CD14-positive monocyte (primary cell): Measurements from ENCODE around the gene LIX1. TPM values are rescaled to one million over a fixed set of nuclear protein-coding genes. Genes with fewer than 3 reads are reported as not detected.
A peak's percentile ranks its signal among the peaks of the same experiment; 100 is the strongest.

Experiments
- DNase-seq, 3 donors: peaks; one replicate each; pipeline ENCODE4 v3.0.0-alpha.2; 2011 to 2022
- H2AFZ ChIP-seq: 2 replicates; pipeline ENCODE4 v1.6.0; 2012; ENCODE audit warnings: mild to moderate bottlenecking, low read depth, low read length, inconsistent platforms; ENCODE audit not compliant: insufficient read depth, poor library complexity, severe bottlenecking
- H3K27ac ChIP-seq, 2 donors: 1 replicate in 1 of 2; 2 replicates in 1 of 2; pipeline ENCODE4 v1.5.1; 2012 to 2013; ENCODE audit warnings: low read length in 2 of 2, control low read depth in 1 of 2, inconsistent platforms in 1 of 2, low read depth in 1 of 2, mild to moderate bottlenecking in 1 of 2
- H3K27me3 ChIP-seq, 2 donors: one replicate each; pipeline versions ENCODE4 v1.6.0 to v1.6.1; 2011 to 2013; ENCODE audit warnings: low read length in 2 of 2; ENCODE audit not compliant: control insufficient read depth in 2 of 2, insufficient read depth in 2 of 2
- H3K36me3 ChIP-seq, 2 donors: replicated peaks in 1 of 2; 1 replicate in 1 of 2; 2 replicates in 1 of 2; pipeline versions ENCODE4 v1.5.1 to v1.6.1; 2012 to 2013; ENCODE audit warnings: low read length in 2 of 2, control low read depth in 1 of 2, inconsistent platforms in 1 of 2, mild to moderate bottlenecking in 1 of 2; ENCODE audit not compliant: insufficient read depth in 2 of 2, control insufficient read depth in 1 of 2
- H3K4me1 ChIP-seq, 2 donors: 1 replicate in 1 of 2; 2 replicates in 1 of 2; pipeline versions ENCODE4 v1.5.1 to v1.6.1; 2012 to 2013; ENCODE audit warnings: low read length in 2 of 2, control low read depth in 1 of 2, inconsistent platforms in 1 of 2, mild to moderate bottlenecking in 1 of 2, moderate library complexity in 1 of 2; ENCODE audit not compliant: insufficient read depth in 2 of 2, control insufficient read depth in 1 of 2
- H3K4me2 ChIP-seq: replicated peaks from 2 replicates; pipeline ENCODE3; 2012; ENCODE audit warnings: low read length, moderate library complexity, mild to moderate bottlenecking; ENCODE audit not compliant: poor library complexity, severe bottlenecking; ENCODE audit errors: extremely low read depth
- H3K4me3 ChIP-seq, 3 experiments: fragments of 200-600 bp in 1 of 3; sonication (generic) in 1 of 3; replicated peaks in 1 of 3; 1 replicate in 2 of 3; 2 replicates in 1 of 3; pipeline ENCODE4 v1.5.1; 2011 to 2013; ENCODE audit warnings: low read length in 3 of 3, mild to moderate bottlenecking in 3 of 3, control low read depth in 2 of 3, low read depth in 2 of 3, inconsistent platforms in 1 of 3, moderate library complexity in 1 of 3
- H3K79me2 ChIP-seq: 2 replicates; pipeline ENCODE4 v1.6.0; 2012; ENCODE audit warnings: mild to moderate bottlenecking, control low read depth, inconsistent platforms, low read length, moderate library complexity; ENCODE audit not compliant: insufficient read depth
- H3K9ac ChIP-seq: 2 replicates; pipeline ENCODE4 v1.6.0; 2017; ENCODE audit warnings: low read length, mild to moderate bottlenecking; ENCODE audit not compliant: insufficient read depth, poor library complexity, severe bottlenecking
- H3K9me3 ChIP-seq, 2 donors: replicated peaks in 1 of 2; 1 replicate in 1 of 2; 2 replicates in 1 of 2; pipeline versions ENCODE4 v1.5.1 to v1.6.1; 2012 to 2013; ENCODE audit warnings: low read length in 2 of 2, control low read depth in 1 of 2; ENCODE audit not compliant: control insufficient read depth in 1 of 2, insufficient read depth in 1 of 2
- H4K20me1 ChIP-seq: 2 replicates; pipeline ENCODE4 v1.6.0; 2012; ENCODE audit warnings: mild to moderate bottlenecking, low read length, control low read depth, moderate library complexity; ENCODE audit not compliant: insufficient read depth
- H3K27ac Mint-ChIP-seq, 7 donors: one replicate each; pipeline ENCODE4 v1.8.0; 2020; ENCODE audit warnings: mild to moderate bottlenecking in 7 of 7, mixed read lengths in 7 of 7, moderate library complexity in 6 of 7, inconsistent platforms in 2 of 7
- H3K27me3 Mint-ChIP-seq, 3 donors: one replicate each; pipeline ENCODE4 v1.8.0; 2021 to 2022; ENCODE audit warnings: low read depth in 3 of 3, mild to moderate bottlenecking in 3 of 3, mixed read lengths in 3 of 3, moderate library complexity in 3 of 3, inconsistent platforms in 1 of 3
- H3K36me3 Mint-ChIP-seq, 2 donors: one replicate each; pipeline ENCODE4 v1.8.0; 2020; ENCODE audit warnings: mixed read lengths in 2 of 2, inconsistent platforms in 1 of 2, mild to moderate bottlenecking in 1 of 2
- H3K4me1 Mint-ChIP-seq: one replicate; pipeline ENCODE4 v1.8.0; 2020; ENCODE audit warnings: mild to moderate bottlenecking, mixed read lengths
- H3K4me3 Mint-ChIP-seq, 2 donors: one replicate each; pipeline ENCODE4 v1.8.0; 2020; ENCODE audit warnings: mild to moderate bottlenecking in 2 of 2, mixed read lengths in 2 of 2, moderate library complexity in 1 of 2
- H3K9me3 Mint-ChIP-seq, 7 donors: one replicate each; pipeline ENCODE4 v1.8.0; 2020 to 2022; ENCODE audit warnings: mixed read lengths in 7 of 7, mild to moderate bottlenecking in 6 of 7, moderate library complexity in 6 of 7, inconsistent platforms in 2 of 7
- WGBS: methylation state at CpG from one replicate; pipeline ENCODE4 v1.1.5; 2013; ENCODE audit warnings: missing lambda C conversion rate; ENCODE audit not compliant: insufficient coverage; 5-methylcytosine and 5-hydroxymethylcytosine counted together
- intact Hi-C, 2 donors: fragments of 100-400 bp; cut with micrococcal nuclease; formaldehyde crosslinking; loops; one replicate each; pipeline versions ENCODE4 v1.15.0 to v1.15.1; 2023
- polyA plus RNA-seq, 3 donors: library from polyadenylated mRNA; depleted of rRNA in 1 of 3; unstranded in 2 of 3; stranded (reverse) in 1 of 3; fragments of 300-500 nt in 2 of 3; fragments of >200 nt in 1 of 3; fragmentation: Illumina TruSeq in 2 of 3; gene quantifications; 1 replicate in 2 of 3; 2 replicates in 1 of 3; pipeline ENCODE4 v1.2.3, GENCODE V29; 2012 to 2021
- TF ChIP-seq, protein P1 (sequence below): fragments of 200-600 bp; IDR thresholded peaks from one replicate; pipeline ENCODE4 v1.8.0; 2022; ENCODE audit warnings: antibody characterized with exemption, mild to moderate bottlenecking

LIX1 gene
- polyA plus RNA-seq, 3 donors = not detected

DNA sequence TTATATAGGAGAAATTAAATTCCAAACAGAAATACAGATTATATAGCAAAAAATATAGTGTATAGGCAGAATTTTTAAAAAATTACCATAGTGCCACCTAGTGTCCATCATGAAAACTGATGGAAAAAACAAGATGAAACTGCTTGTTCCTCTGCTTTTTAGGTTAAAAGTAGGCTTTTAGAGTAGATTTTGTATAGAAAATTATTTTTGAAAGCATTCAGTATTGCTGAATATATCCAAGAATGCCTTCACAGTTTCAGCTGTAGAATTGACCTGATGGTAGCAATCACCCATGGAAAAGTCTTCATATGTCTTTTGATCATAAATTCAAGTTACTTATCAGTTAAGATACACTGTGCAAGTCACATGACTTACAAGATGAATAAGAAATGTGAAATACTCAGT, 21.0 kb upstream of the LIX1 start:
- peaks cover 6% of the 10 kb centered on the region for H3K79me2 ChIP-seq
- H3K9me3 ChIP-seq = peaks cover 5 to 9% of the 10 kb centered on the region in 2 donors
- Mint-ChIP-seq H3K4me3 (no peak overlapping the region), H3K4me1 (peaks cover 10% of the 10 kb centered on the region), H3K36me3 (peaks cover 39 to 67% of the 10 kb centered on the region in 2 donors), H3K27ac (no peak overlapping the region), H3K27me3 (peaks cover 0 to 2% (median 0%) of the 10 kb centered on the region in 3 donors), H3K9me3 (peaks cover 5 to 10% (median 6%) of the 10 kb centered on the region in 7 donors)
- H3K9ac ChIP-seq = no peak overlapping the region
- peaks cover 4 to 11% of the 10 kb centered on the region in 2 donors for H3K4me1 ChIP-seq
- no peak overlapping the region for H3K4me2 ChIP-seq
- no peaks in the 10 kb centered on the region for H3K27me3 ChIP-seq
- H4K20me1 ChIP-seq = no peaks in the 10 kb centered on the region
- no peak overlapping the region for H2AFZ ChIP-seq
- intact Hi-C loops = loop anchor here (10.0 kb wide), 3 partner anchors 169 to 299 kb away; partner anchors contain the start of gene ERAP2 (in 1 of the 2)
- peaks cover 66 to 90% of the 10 kb centered on the region in 2 donors for H3K36me3 ChIP-seq
- peak in 1 of 3 donors; percentile 30 for DNase-seq
- TF ChIP-seq, protein P1, sequence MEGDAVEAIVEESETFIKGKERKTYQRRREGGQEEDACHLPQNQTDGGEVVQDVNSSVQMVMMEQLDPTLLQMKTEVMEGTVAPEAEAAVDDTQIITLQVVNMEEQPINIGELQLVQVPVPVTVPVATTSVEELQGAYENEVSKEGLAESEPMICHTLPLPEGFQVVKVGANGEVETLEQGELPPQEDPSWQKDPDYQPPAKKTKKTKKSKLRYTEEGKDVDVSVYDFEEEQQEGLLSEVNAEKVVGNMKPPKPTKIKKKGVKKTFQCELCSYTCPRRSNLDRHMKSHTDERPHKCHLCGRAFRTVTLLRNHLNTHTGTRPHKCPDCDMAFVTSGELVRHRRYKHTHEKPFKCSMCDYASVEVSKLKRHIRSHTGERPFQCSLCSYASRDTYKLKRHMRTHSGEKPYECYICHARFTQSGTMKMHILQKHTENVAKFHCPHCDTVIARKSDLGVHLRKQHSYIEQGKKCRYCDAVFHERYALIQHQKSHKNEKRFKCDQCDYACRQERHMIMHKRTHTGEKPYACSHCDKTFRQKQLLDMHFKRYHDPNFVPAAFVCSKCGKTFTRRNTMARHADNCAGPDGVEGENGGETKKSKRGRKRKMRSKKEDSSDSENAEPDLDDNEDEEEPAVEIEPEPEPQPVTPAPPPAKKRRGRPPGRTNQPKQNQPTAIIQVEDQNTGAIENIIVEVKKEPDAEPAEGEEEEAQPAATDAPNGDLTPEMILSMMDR = peak; percentile 89
- H3K4me3 ChIP-seq = no peak overlapping the region
- peak overlapping the region in 1 of 2 donors; percentile 32 for H3K27ac ChIP-seq

- Histone ChIP-seq H3K4me1 (peaks cover 0 to 2% of the 10 kb centered on the region in 2 donors), H3K36me3 (peaks cover 53 to 77% of the 10 kb centered on the region in 2 donors), H3K79me2 (peaks cover 6% of the 10 kb centered on the region), H3K27me3 (no peaks in the 10 kb centered on the region), H3K4me3 (no peak overlapping the region), H3K27ac (no peak overlapping the region), H3K4me2 (no peak overlapping the region), H2AFZ (no peak overlapping the region), H3K9ac (no peak overlapping the region), H3K9me3 (peaks cover 11 to 18% of the 10 kb centered on the region in 2 donors), H4K20me1 (no peaks in the 10 kb centered on the region)
- H3K4me3 Mint-ChIP-seq = no peak overlapping the region
- H3K27me3 Mint-ChIP-seq = peaks cover 0 to 2% (median 0%) of the 10 kb centered on the region in 3 donors
- H3K27ac Mint-ChIP-seq = no peak overlapping the region
- H3K4me1 Mint-ChIP-seq = peaks cover 2% of the 10 kb centered on the region
- intact Hi-C loops = loop anchor here (10.0 kb wide), 3 partner anchors 167 to 297 kb away; partner anchors contain the start of gene ERAP2 (in 1 of the 2)
- H3K9me3 Mint-ChIP-seq = peaks cover 16 to 23% (median 19%) of the 10 kb centered on the region in 7 donors
- peak; percentile 47 to 65 (median 60) for DNase-seq
- WGBS = no CpG with 5 or more reads among the region's 4 CpGs
- TF ChIP-seq, protein P1 = peak; percentile 91
- H3K36me3 Mint-ChIP-seq = peaks cover 34 to 56% of the 10 kb centered on the region in 2 donors
Measured at GRCh38 chr5:97162045-97162444, 19.6 kb upstream of the LIX1 start.
